HG03571 (cell line): Measurements from ENCODE around the gene METTL25.
"Not testable (repeated sequence)": the region's sequence is repeated elsewhere in the genome, so short reads cannot be mapped to it uniquely, and the experiment has no call there.

Experiments
- ATAC-seq: cut with Tn5 transposase; IDR thresholded peaks from one replicate; pipeline ENCODE4 v1.9.1; 2021; ENCODE audit not compliant: unreplicated experiment

METTL25 gene, protein sequence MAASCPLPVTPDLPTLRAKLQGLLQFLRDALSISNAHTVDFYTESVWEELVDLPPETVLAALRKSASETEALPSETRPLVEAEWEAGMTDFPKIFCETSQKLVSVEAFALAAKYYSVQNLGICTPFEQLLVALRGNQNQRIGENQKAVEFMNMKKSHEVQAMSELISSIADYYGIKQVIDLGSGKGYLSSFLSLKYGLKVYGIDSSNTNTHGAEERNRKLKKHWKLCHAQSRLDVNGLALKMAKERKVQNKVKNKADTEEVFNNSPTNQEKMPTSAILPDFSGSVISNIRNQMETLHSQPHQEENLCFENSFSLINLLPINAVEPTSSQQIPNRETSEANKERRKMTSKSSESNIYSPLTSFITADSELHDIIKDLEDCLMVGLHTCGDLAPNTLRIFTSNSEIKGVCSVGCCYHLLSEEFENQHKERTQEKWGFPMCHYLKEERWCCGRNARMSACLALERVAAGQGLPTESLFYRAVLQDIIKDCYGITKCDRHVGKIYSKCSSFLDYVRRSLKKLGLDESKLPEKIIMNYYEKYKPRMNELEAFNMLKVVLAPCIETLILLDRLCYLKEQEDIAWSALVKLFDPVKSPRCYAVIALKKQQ

DNA sequence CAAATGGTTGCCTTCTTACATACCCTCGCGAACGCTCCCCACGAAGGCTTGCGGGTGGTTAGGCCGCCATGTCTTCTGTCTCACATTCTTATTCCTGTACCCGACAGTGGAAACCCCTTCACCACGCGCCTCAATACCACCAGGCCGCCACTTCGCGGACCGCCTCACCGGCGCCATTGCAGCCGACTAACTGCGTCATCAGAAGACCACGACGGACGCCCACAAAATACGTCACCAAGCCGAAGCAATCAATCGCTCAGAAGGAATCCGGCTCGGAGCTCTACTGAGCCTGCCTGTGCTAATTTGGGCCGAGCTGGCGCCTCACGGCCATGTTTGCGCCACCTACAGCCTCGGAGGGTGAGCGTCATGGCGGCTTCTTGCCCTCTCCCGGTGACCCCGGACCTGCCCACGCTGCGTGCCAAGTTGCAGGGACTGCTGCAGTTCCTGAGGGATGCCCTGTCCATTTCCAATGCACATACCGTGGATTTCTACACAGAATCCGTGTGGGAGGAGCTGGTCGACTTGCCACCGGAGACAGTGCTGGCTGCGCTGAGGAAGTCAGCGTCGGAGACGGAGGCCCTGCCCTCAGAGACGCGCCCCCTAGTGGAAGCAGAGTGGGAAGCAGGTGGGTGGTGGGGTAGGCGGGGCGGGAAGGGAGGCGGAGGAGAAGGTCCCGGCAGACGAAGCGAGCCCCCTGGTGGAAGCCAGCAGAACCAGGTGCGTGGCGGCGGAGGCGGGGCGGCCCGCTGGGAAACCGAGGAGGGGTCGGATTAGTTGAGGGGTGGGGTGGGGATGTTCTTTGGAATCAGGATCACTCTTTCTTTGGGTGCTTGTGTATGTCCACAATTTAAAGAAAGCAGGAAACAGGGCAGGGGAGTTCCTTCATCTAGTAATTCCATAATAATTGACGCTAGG, at the start of gene METTL25, which contains the start of gene CCDC59:
TSS of gene METTL25 (plus strand) at position 330 of the 915 bp plus-strand sequence. CDS start at position 367, 37 bp downstream.
TSS of gene CCDC59 (minus strand) at position 188 of the 915 bp plus-strand sequence. CDS start at position 177, 11 bp downstream.
- ATAC-seq, result peak; percentile 95

DNA sequence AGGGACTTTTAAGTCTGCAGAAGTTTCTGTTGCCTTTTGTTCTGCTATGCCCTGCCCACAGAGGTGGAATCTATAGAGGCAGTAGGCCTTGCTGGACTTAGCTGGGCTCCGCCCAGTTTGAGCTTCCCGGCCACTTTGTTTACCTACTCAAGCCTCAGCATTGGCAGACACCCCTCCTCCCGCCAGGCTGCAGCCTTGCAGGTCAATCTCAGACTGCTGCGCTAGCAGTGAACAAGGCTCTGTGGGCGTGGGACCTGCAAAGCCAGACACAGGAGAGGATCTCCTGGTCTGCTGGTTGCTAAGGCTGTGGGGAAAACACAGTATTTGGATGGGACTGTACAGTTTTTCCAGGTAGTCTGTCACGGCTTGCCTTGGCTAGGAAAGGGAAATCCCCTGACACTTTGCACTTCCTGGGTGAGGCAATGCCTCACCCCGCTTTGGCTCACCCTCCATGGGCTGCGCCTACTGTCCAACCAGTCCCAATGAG, 43.9 kb upstream of the METTL25 start:
- no peak for ATAC-seq

DNA sequence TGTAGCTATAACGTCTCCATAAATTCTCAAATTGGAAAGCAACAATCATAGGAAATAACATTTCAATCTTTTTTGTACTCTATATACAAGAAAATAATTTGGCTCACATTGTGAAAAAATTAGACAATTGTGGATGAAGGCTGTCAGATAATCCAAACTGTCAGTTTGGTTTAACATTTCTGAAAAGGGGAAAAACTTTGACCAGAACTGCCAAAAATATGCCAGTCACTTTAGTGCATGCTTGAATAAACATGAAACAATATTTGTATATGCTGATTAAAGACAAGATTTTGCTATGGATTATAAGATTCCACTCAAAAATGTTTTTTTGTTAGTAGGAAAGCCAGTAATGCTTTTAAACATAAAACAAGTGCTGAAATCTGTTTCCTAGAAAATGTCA, 39.1 kb upstream of the METTL25 start:
- no peak for ATAC-seq

DNA sequence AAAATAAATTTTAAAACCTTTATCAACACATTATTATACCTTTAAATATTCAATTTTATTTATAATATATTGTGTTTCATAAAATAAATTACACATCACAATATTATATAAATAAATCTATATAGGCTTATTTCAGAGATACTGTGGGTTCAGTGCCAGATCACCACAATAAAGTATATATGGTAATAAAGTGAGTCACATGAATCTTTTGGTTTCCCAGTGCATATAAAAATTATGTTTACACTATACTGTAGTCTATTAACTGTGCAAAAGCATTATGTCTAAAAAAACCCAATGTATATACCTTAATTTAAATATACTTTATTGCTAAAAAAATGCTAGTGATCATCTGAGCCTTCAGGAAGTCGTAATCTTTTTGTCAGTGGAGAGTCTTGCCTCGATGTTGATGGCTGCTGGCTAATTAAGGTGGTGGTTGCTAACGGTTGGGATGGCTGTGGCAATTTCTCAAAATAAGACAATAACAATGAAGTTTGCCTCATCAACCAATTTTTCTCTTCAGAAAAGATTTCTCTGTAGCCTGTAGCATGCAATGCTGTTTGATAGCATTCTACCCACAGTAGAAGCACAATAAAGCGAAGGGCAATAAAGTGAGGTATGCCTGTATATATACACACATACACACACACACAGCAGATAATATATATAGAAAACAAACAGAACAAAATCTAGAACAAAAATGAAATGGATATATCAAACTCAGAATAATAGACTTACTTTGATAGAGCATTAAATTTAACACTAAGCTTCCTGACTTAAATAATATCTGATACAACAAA, 32.6 kb upstream of the METTL25 start:
- no peak for ATAC-seq

DNA sequence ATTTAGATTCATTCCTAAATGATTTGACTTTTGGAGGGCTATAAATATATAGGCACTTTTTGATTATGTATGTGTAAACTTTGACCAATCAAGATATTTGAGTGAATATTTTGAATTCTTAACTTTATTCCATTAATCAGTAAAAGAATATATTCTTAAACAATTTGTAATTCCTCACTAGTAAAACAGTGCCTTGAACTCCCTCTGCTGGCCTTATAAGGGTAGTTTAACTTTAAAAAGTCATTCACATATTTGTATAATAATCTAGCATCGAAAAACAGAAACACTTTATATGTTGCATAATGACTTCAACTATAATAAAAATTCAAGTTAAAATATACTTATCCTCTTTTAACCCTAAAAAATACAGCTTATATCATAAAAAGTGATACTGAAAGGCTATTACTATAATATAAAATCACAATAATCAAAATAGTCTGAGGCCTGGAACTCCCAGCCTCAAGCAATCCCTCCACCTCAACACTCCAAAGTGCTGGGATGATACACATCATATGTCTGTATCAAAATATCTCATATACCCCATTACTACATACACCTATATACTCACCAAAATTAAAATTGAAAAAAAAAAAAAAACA, 31.3 kb upstream of the METTL25 start:
- ATAC-seq, result no peak

DNA sequence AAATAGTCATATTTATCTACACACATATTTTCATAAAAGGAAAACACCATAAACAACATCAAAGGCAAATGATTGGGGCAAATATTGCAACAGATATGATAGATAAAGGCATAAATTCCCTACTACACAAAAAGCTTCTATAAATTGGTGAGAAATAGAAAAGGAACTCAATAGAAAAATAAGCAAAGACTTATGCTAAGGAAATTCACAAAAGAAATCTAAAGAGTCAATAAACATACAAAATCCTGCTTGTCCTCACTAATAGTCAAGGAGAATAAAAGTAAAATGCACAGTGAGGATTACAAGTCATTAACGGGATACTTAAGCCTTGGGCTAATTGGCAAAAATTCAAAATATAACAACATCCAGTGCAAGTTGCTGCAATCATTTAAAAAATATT, 30.5 kb upstream of the METTL25 start:
- no peak for ATAC-seq

DNA sequence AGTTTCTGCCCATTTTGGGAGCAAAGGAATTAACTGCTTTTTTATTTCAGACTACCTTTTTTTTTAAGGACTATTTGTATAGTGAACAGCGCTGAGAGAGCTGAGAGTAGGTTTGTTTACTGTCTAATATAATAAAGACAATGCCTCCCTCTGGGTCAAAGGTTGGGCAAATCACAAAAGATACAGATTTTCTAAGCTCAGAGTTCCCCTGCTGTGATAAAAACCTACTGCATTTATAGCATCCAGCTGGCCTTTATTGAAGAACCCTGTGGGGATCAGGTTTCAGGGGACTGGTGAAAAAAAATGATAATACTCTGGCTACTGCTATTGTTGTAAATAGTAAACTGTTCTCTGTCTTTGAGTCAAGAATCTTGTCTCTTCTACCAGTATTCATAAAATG, 28.8 kb upstream of the METTL25 start:
- ATAC-seq, result no peak

DNA sequence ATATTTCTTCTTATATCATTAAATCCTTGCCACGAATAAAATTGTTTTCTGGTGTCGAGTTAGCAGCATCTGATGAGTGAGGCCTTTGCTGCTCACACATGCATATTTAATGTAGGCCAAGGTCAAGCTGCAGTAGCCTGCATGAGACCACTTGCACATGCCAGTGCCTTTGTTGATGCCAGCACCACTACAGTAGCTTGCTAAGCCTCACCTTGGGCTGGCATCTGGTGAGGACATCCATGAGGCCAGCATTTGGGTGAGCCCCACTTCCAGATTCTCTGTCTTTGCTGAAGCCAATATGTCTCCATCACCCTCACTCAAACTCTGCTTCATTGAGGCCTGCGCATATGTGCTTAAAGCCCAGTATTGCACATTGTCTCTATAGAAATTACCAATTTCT, 8.2 kb upstream of the METTL25 start:
- ATAC-seq, result no peak

DNA sequence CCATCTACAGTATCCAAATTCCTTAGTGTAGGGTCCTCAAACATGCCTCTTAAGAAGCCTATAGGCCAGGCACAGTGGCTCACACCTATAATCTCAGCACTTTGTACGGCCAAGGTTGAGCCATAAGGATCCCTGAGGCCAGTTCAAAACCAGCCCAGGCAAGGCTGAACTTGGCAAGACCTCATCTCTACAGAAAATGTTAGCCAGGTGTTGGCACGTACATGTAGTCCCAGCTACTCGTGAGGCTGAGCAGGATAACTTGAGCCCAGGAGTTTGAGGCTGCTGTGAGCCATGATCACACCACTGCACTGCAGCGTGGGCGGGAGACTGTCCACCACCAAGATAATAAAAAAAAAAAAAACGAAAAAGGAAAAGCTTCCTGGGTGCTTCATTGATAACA, 6.9 kb upstream of the METTL25 start:
- no peak for ATAC-seq

DNA sequence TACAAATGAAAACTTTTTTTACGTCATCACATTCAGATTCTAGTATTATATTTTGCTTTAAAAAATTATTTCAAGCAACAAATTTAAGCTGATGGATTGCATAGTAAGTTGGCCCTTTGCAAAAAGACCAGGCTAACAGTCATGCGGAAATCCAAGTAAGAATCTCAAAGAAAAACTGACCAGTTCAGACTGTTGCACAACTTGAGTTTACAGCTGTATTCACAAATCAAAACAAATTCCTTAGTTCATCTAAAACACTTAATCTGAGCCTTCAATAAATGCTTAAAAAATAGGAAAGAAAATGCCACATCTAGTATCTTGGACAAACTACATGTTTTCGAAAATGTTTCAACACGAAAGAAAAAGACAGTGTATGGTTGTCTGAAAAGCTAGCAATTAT, 989 bp upstream of the METTL25 start:
- no peak for ATAC-seq

DNA sequence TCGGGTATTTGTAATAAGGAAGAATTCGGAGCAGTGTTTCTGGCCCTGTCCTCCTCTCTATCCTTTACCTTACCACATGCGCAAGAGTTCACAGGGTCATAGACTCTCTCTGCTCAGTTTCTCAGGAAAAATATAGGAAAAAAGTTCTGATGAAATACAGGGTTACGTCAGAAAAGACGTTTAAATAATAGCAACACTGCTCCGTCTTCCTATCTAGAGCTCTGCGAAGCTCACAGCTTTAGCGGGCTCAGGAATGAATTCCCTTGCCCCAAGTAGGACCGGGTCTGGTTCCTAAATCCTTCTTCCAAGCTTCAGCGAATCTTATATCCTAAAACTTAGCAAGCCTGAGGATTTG, 507 bp upstream of the METTL25 start:
- ATAC-seq, result no peak

DNA sequence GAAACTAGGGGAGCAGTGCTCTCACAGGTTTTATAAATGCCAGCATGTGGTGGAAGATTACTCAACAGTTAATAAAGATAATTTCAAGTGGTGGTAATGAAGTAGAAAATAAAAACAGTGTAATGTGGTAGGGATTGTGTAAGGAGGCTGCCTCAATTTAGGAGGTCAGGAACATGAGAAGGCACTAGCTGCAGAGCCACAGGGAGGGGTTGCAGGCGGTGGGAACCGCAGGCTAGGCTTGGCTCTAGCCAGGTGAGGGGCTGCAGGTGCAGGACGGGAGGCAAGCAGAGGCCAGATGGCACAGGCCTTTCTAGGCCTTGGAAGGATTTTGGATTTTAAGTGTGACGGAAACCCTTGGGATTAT, 768 bp downstream of the METTL25 start:
- peak; percentile 3 for ATAC-seq

DNA sequence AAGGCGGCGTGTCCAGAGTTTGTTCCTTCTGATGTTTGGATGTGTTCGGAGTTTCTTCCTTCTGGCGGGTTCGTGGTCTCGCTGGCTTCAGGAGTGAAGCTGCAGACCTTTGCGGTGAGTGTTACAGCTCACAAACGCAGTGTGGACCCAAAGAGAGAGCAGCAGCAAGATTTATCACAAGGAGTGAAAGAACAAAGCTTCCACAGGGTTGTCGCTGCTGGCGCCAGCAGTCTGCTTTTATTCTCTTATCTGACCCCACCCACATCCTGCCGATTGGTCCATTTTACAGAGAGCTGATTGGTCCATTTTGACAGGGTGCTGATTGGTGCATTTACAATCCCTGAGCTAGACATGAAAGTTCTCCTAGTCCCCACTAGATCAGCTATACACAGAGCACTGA, 2.5 kb downstream of the METTL25 start:
- not testable (repeated sequence) for ATAC-seq

DNA sequence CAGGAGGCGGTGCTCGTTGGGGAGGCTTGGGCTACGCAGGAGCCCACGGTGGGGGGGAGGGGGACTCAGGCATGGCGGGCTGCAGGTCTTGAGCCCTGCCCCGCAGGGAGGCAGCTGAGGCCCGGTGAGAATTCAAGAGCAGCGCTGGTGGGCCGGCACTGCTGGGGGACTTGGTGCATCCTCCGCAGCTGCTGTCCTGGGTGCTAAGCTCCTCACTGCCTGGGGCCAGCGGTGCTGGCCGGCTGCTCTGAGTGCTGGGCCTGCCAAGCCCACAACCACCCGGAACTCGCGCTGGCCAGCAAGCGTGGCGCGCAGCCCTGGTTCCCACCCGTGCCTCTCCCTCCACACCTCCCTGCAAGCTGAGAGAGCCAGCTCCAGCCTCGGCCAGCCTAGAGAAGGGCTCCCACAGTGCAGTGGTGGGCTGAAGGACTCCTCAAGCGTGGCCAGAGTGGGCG, 3.2 kb downstream of the METTL25 start:
- no peak for ATAC-seq

DNA sequence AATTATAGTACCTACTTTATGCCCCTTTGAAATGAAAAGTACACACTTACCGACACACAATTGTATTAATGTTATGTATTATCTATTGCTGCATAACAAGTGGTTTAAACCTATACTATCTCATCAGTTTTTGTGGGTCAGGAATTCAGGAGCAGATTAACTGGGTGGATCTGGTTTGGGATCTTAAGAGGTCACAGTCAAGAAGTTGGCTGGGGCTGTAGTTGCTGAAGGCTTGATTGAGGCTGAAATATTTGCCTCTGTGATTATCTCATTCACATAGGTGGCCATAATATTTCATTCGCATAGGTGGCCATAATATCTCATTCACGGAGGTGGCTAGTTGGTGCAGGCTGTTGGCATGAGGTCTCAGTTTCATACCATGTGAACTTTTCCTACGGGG, 5.7 kb downstream of the METTL25 start:
- ATAC-seq, result no peak

DNA sequence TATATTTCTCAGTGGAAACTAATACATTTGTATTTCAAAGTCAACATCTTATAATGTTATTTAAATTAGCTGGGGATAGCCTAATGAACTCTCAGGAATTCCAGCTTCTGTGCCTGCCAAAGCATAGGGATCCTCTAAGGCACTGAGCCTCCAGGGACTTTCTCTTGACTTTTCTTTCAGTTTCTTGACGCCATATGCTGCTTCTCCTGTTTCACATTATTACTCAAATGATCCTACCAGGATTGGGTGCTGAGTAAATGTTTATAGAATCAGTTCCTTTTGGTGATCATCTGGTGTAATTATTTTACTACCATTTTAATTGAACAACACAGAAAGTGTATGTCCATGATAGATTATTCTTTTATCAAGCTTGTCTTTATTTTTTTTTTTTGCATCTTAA, 7.9 kb downstream of the METTL25 start:
- no peak for ATAC-seq

DNA sequence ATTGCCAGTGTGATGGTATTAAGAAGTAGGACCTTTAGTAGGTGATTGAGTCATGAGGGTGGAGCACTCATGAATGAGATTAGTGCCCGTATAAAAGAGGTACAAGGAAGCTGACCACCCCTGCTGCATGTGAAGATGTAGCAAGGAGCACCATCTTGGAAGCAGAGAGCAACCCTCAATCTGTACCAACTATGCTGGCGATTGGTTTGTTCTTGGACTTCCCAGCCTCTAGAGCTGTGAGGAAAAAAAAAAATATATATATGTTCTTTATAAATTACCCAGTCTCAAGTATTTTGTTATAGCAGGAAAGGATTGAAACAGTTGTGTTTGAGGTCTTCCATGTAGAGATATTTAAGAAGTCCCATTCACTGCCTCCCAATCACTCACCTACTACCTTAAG, 16.9 kb downstream of the METTL25 start:
- ATAC-seq, result no peak

DNA sequence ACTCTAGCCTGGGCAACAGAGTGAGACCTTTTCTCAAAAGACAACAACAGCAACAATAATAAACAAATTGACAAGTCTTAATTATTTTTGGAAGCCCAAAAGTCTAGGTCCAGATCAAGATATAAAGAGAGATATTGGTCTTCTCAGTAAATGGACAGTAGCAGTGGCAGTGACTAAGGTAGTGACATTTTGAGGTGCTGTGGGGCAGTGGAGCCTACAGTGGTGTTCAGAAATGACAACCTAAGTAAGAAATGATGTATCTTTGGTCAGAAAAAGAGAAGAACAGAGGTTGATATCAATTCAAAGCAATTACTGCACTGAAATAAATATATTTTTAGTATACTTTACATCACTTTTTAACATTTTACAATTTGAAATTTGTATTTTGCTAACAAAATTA, 20.7 kb downstream of the METTL25 start:
- no peak for ATAC-seq

DNA sequence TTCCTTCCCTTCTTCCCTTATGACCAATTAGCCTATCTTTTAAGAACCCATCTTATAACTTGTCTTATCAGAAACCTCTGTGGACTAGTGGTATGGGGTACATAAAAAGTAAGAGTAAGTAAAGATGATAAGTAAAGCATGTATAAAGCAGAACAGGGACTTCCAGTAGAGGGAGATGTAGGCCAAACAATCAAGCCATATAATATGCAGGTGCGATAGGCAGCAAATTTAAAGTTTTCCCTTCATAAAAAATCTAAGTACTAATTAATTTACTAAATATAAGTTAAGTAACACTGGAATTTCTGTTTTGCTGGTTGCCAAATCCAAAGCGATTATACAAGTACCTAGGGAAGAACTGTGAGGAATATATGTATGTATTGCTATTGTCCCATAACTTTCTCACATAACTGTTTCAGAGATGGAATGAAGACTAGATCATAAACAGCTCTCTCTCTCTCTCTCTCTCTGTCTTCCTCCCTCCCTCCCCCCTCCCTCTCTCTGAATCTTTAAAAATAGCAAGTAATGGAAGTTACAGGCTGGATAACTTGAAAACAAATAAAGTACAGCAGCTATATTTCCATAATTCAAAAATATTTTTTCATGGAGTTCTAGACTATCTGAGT, 25.7 kb downstream of the METTL25 start:
- no peak for ATAC-seq

DNA sequence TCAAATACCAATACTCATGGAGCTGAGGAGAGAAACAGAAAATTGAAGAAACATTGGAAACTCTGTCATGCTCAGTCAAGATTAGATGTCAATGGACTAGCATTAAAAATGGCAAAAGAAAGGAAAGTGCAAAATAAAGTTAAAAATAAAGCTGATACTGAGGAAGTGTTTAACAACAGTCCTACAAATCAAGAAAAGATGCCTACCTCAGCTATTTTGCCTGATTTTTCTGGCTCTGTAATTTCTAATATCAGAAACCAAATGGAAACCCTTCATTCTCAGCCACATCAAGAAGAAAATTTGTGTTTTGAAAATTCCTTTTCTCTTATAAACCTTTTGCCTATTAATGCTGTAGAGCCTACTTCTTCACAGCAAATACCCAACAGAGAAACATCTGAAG, 40.5 kb downstream of the METTL25 start:
- ATAC-seq, result no peak
